ENCODE data around the gene RXFP1. TPM values are rescaled to one million over a fixed set of nuclear protein-coding genes. Genes with fewer than 3 reads are reported as not detected.

RXFP1 gene
- total RNA-seq, 1 donor from 2014 or later = 6.9 TPM

DNA sequence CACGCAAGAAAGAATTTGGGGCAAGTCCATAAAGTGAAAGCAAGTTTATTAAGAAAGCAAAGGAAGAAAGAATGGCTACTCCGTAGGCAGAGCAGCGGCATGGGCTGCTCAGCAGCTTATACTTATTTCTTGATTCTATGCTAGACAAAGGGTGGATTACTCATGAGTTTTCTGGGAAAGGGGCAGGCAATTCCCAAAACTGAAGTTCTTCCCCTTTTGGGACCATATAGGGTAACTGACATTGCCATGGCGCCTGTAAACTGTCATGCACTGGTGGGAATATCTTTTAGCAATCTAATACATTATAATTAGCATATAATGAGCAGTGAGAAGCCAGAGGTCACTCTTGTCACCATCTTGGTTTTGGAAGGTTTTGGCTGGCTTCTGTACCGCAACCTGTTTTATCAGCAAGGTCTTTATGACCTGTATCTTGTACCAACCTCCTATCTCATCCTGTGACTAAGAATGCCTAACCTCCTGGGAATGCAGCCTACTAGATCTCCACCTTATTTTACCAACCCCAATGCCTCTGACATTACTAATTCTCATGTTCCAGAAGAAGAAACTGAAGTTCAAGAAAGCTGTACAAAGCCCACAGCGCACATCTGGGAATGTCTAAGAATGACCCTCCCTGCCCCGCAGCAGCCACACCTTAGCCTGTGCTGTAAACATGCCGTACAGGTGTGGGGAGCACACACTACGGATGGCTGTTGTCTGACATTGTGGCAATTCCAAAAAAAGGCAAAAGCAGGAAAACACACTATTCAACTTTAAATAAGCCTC, 18.6 kb downstream of the RXFP1 start:
- intact Hi-C loops (cut with DNase I) = no loop called here
- Histone ChIP-seq H3K9me3 (no peaks in the 10 kb centered on the region), H3K4me1 (peaks cover 9% of the 10 kb centered on the region), H3K4me3 (no peak overlapping the region), H3K36me3 (no peaks in the 10 kb centered on the region), H3K27me3 (ENCODE audit: low read depth) (no peaks in the 10 kb centered on the region), H3K27ac (no peak overlapping the region)
- TF ChIP-seq, protein P1, sequence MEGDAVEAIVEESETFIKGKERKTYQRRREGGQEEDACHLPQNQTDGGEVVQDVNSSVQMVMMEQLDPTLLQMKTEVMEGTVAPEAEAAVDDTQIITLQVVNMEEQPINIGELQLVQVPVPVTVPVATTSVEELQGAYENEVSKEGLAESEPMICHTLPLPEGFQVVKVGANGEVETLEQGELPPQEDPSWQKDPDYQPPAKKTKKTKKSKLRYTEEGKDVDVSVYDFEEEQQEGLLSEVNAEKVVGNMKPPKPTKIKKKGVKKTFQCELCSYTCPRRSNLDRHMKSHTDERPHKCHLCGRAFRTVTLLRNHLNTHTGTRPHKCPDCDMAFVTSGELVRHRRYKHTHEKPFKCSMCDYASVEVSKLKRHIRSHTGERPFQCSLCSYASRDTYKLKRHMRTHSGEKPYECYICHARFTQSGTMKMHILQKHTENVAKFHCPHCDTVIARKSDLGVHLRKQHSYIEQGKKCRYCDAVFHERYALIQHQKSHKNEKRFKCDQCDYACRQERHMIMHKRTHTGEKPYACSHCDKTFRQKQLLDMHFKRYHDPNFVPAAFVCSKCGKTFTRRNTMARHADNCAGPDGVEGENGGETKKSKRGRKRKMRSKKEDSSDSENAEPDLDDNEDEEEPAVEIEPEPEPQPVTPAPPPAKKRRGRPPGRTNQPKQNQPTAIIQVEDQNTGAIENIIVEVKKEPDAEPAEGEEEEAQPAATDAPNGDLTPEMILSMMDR (IDR thresholded peaks at IDR 0.05) = no peak
- DNase-seq (no peak), ATAC-seq (no peak)

DNA sequence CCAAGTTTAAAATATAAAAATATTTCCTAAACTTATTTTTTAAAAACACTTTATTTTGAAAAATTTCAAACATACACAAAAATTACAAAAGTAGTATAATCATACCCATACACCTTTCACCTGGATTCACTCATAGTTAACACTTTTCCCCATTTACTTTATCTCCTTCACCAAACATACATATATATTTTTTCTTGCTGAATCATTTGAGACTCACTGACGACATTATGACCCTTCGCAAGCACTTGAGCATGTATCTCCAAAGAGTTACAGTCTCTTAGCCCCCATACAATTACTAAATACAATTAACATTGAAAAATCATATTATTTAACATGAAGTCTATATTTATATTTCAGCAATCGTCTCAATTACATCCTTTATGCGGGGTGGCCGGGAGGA, 19.8 kb downstream of the RXFP1 start:
- DNase-seq (no peak), ATAC-seq (no peak)
- intact Hi-C loops (cut with DNase I) = no loop called here
- H3K27ac ChIP-seq = no peak overlapping the region
- H3K4me1 ChIP-seq = peaks cover 9% of the 10 kb centered on the region
- no peaks in the 10 kb centered on the region for H3K9me3 ChIP-seq
- H3K36me3 ChIP-seq = no peaks in the 10 kb centered on the region
- no peak overlapping the region for H3K4me3 ChIP-seq
- TF ChIP-seq, protein P1 (IDR thresholded peaks at IDR 0.05) = no peak
- no peaks in the 10 kb centered on the region for H3K27me3 ChIP-seq (ENCODE audit: low read depth)

DNA sequence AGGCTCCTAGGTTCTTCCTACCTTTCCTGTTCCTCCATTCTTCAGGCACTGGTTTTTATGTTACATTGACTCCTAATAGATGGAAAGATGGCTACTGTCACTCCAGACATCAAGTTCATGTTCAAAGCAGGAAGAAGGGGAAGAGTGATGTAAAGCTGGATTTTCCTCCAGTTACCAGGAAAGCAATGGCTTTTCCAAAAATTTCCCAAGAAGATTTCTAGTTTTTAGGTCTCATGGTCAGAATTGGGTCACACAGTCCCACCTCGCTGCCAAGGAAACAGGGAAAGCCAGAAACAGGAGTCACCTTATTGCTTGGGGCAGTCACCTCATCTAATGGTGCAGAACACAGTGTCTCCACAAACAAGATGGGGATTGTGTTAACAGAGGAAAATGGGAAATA, 21.5 kb downstream of the RXFP1 start:
- intact Hi-C loops (cut with DNase I) = no loop called here
- ATAC-seq (no peak), DNase-seq (no peak)
- no peak overlapping the region for H3K4me3 ChIP-seq
- H3K9me3 ChIP-seq = no peaks in the 10 kb centered on the region
- TF ChIP-seq, protein P1 (IDR thresholded peaks at IDR 0.05) = no peak
- no peaks in the 10 kb centered on the region for H3K27me3 ChIP-seq (ENCODE audit: low read depth)
- peaks cover 9% of the 10 kb centered on the region for H3K4me1 ChIP-seq
- no peaks in the 10 kb centered on the region for H3K36me3 ChIP-seq
- no peak overlapping the region for H3K27ac ChIP-seq

DNA sequence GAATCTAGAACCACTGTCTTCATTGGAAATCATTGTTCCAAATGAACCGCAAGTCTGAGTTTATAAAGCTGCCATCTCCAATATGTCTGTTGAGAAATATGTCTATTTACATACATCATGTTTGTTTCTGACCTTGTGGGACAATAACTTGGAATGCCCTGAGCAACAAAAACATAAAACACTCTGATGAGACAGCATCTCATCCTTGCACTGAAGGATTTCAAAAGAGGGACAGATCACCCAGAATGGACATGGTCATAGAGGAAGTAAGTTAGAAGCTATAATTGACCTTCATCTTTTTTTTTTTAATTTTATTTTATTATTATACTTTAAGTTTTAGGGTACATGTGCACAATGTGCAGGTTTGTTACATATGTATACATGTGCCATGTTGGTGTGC, 22.5 kb downstream of the RXFP1 start:
- Histone ChIP-seq H3K36me3 (no peaks in the 10 kb centered on the region), H3K27ac (no peak overlapping the region), H3K4me1 (peaks cover 9% of the 10 kb centered on the region), H3K27me3 (ENCODE audit: low read depth) (no peaks in the 10 kb centered on the region), H3K9me3 (peaks cover 3% of the 10 kb centered on the region), H3K4me3 (no peak overlapping the region)
- no peak for ATAC-seq
- no peak for DNase-seq
- TF ChIP-seq, protein P1 (IDR thresholded peaks at IDR 0.05) = no peak
- intact Hi-C loops (cut with DNase I) = no loop called here

DNA sequence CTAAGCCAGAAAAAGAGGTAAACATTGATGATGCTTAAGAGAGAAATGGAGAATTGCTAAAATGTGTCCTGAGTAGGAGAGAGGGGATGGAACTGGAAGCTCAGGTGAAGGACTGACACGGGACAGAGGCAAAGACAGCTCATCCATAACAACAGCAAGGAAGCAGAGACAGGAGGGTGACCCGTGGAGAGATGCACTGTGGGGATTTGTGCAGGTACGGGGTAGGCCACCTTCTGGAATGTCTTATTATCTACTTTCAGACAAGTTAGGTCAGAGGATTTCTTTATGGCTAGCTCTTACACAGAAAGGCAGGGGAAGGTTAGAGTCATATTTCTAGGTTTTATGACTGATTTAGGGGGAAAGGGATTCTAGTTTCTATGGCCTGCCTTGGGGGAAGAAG, 31.7 kb downstream of the RXFP1 start:
- no peaks in the 10 kb centered on the region for H3K27me3 ChIP-seq (ENCODE audit: low read depth)
- no peaks in the 10 kb centered on the region for H3K4me1 ChIP-seq
- no peak for DNase-seq
- no peak overlapping the region for H3K4me3 ChIP-seq
- TF ChIP-seq, protein P1 (IDR thresholded peaks at IDR 0.05) = no peak
- no peaks in the 10 kb centered on the region for H3K36me3 ChIP-seq
- no peak for ATAC-seq
- intact Hi-C loops (cut with DNase I) = no loop called here
- peaks cover 3% of the 10 kb centered on the region for H3K9me3 ChIP-seq
- H3K27ac ChIP-seq = no peak overlapping the region

All from lower lobe of right lung (tissue), 2 donors.